Erythroblast (primary cell): ENCODE data around the gene CACNA1S.

Experiments used
- GATA1 ChIP-seq: IDR thresholded peaks from 2 replicates; pipeline ENCODE4 v1.6.1; 2011; ENCODE audit warnings: low read depth, mild to moderate bottlenecking, control low read depth, low read length, moderate library complexity
- POLR2A ChIP-seq: IDR thresholded peaks from 2 replicates; pipeline ENCODE4 v1.6.1; 2011; ENCODE audit warnings: mild to moderate bottlenecking, low read length

GRCh38 chr1:201143726-201144635 lies 31.8 kb upstream of the CACNA1S start:
- no peak for TF ChIP-seq POLR2A
- TF ChIP-seq GATA1, result no peak
